SK-N-SH (cell line): Measurements from ENCODE around the gene SPATA6. TPM values are rescaled to one million over a fixed set of nuclear protein-coding genes. Genes with fewer than 3 reads are reported as not detected.
"Not testable (repeated sequence)": the region's sequence is repeated elsewhere in the genome, so short reads cannot be mapped to it uniquely, and the experiment has no call there.

Source experiments
- CTCF ChIA-PET: fragments of 300-600, 350-600 bp; formaldehyde crosslinking; extraction: SDS; loops from one replicate; lab custom pipeline; 2021; lab: Yijun Ruan, JAX
- POLR2A ChIA-PET: fragments of 350-600 bp; sonication (Branson Sonifier 250); formaldehyde crosslinking; extraction: SDS; loops from one replicate; lab custom pipeline; 2020; ENCODE audit warnings: antibody characterized with exemption, inconsistent platforms; lab: Yijun Ruan, JAX
- DNase-seq: peaks from one replicate; pipeline ENCODE4 v3.0.0; 2012
- H2AFZ ChIP-seq: fragments of 200-600 bp; sonication (generic); 2 replicates; pipeline ENCODE4 v1.8.1; 2016; ENCODE audit warnings: antibody characterized with exemption, mild to moderate bottlenecking, low read depth
- H3F3A ChIP-seq: fragments of 200-600 bp; sonication (generic); replicated peaks from 2 replicates; pipeline ENCODE3; 2016; ENCODE audit warnings: antibody characterized with exemption, mild to moderate bottlenecking; ENCODE audit not compliant: insufficient read depth
- H3K27ac ChIP-seq, 2 experiments: fragments of 200-500 bp in 1 of 2; fragments of 200-600 bp in 1 of 2; sonication (Bioruptor generic) in 1 of 2; sonication (generic), shearing (Covaris generic) in 1 of 2; 2 replicates each; pipeline versions ENCODE4 v1.5.1 to v1.6.1; 2014 to 2016; ENCODE audit warnings: low read depth in 2 of 2, inconsistent platforms in 1 of 2, low read length in 1 of 2, mild to moderate bottlenecking in 1 of 2, mixed read lengths in 1 of 2
- H3K27me3 ChIP-seq: fragments of 200-600 bp; sonication (generic), shearing (Covaris generic); 2 replicates; pipeline ENCODE4 v1.6.1; 2016; ENCODE audit warnings: mixed run types; ENCODE audit not compliant: insufficient read depth
- H3K36me3 ChIP-seq, 2 experiments: fragments of 200-500 bp in 1 of 2; fragments of 200-600 bp in 1 of 2; sonication (Bioruptor generic) in 1 of 2; sonication (generic) in 1 of 2; replicated peaks in 1 of 2; 2 replicates each; pipeline versions ENCODE3 to v1.5.1; 2014 to 2016; ENCODE audit warnings: low read length in 1 of 2, mild to moderate bottlenecking in 1 of 2; ENCODE audit not compliant: insufficient read depth in 2 of 2, control insufficient read depth in 1 of 2
- H3K4me1 ChIP-seq, 2 experiments: fragments of 200-500 bp in 1 of 2; fragments of 200-600 bp in 1 of 2; sonication (Bioruptor generic) in 1 of 2; sonication (generic), shearing (Covaris generic) in 1 of 2; 2 replicates each; pipeline versions ENCODE4 v1.5.1 to v1.6.1; 2014 to 2016; ENCODE audit warnings: low read depth in 1 of 2, low read length in 1 of 2, mixed run types in 1 of 2; ENCODE audit not compliant: insufficient read depth in 2 of 2, control insufficient read depth in 1 of 2
- H3K4me2 ChIP-seq: fragments of 200-600 bp; sonication (generic), shearing (Covaris generic); 2 replicates; pipeline ENCODE4 v1.6.1; 2017; ENCODE audit warnings: mixed run types
- H3K4me3 ChIP-seq, 2 experiments: fragments of 200-500 bp in 1 of 2; fragments of 200-600 bp in 1 of 2; sonication (Bioruptor generic) in 1 of 2; sonication (generic), shearing (Covaris generic) in 1 of 2; 2 replicates each; pipeline versions ENCODE4 v1.5.1 to v1.8.1; 2014 to 2016; ENCODE audit warnings: low read depth in 2 of 2, inconsistent platforms in 1 of 2, low read length in 1 of 2, mild to moderate bottlenecking in 1 of 2, mixed read lengths in 1 of 2, moderate library complexity in 1 of 2
- H3K79me2 ChIP-seq: fragments of 200-600 bp; sonication (generic); 2 replicates; pipeline ENCODE4 v1.8.1; 2017; ENCODE audit warnings: mild to moderate bottlenecking; ENCODE audit not compliant: insufficient read depth
- H3K9ac ChIP-seq: fragments of 200-600 bp; sonication (generic); 2 replicates; pipeline ENCODE4 v1.6.1; 2017; ENCODE audit warnings: mixed run types
- H3K9me2 ChIP-seq: fragments of 200-600 bp; sonication (generic); 2 replicates; pipeline ENCODE4 v1.6.1; 2017; ENCODE audit warnings: mixed run types
- H3K9me3 ChIP-seq: fragments of 200-600 bp; sonication (generic); 2 replicates; pipeline ENCODE4 v1.6.1; 2017; ENCODE audit warnings: mixed run types, mild to moderate bottlenecking, moderate library complexity
- H4K20me1 ChIP-seq: fragments of 200-600 bp; sonication (generic); 2 replicates; pipeline ENCODE4 v1.6.1; 2017; ENCODE audit warnings: mild to moderate bottlenecking, mixed run types; ENCODE audit not compliant: insufficient read depth
- ELF1 ChIP-seq: IDR thresholded peaks from 2 replicates; pipeline ENCODE4 v1.4.0; 2012
- EP300 ChIP-seq, 2 experiments: IDR thresholded peaks; 2 replicates each; pipeline versions ENCODE4 v1.4.0 to v1.6.1; 2012; ENCODE audit warnings: borderline replicate concordance in 1 of 2, low read depth in 1 of 2, low read length in 1 of 2
- FOXJ3 ChIP-seq: sonication (generic); formaldehyde crosslinking; IDR thresholded peaks from 2 replicates; pipeline ENCODE4 v1.5.1; 2020; ENCODE audit warnings: mild to moderate bottlenecking, missing genetic modification reagents
- JUND ChIP-seq: IDR thresholded peaks from 2 replicates; pipeline ENCODE4 v1.4.0; 2012
- MXI1 ChIP-seq: IDR thresholded peaks from 2 replicates; pipeline ENCODE4 v1.6.1; 2012; ENCODE audit warnings: mild to moderate bottlenecking, low read depth, low read length, improper control_type of control experiment
- POLR2AphosphoS5 ChIP-seq: IDR thresholded peaks from 2 replicates; pipeline ENCODE4 v1.6.1; 2012; ENCODE audit warnings: low read depth, low read length
- RAD21 ChIP-seq: IDR thresholded peaks from 2 replicates; pipeline ENCODE4 v1.6.1; 2012; ENCODE audit warnings: mild to moderate bottlenecking, low read length
- RFX5 ChIP-seq: IDR thresholded peaks from 2 replicates; pipeline ENCODE4 v1.6.1; 2012; ENCODE audit warnings: mild to moderate bottlenecking, improper control_type of control experiment, low read length
- RXRA ChIP-seq: IDR thresholded peaks from 2 replicates; pipeline ENCODE4 v1.4.0; 2012; ENCODE audit warnings: low read depth, mild to moderate bottlenecking, borderline replicate concordance
- SIN3A ChIP-seq: IDR thresholded peaks from 2 replicates; pipeline ENCODE4 v1.6.1; 2012; ENCODE audit warnings: low read depth, mild to moderate bottlenecking, low read length, moderate library complexity, borderline replicate concordance
- SMC3 ChIP-seq: IDR thresholded peaks from 2 replicates; pipeline ENCODE4 v1.6.1; 2012; ENCODE audit warnings: low read depth, low read length, improper control_type of control experiment
- TEAD4 ChIP-seq: IDR thresholded peaks from 2 replicates; pipeline ENCODE4 v1.4.0; 2012; ENCODE audit warnings: mild to moderate bottlenecking, borderline replicate concordance; ENCODE audit not compliant: insufficient read depth
- USF2 ChIP-seq: fragments of 150-350 bp; IDR thresholded peaks from 2 replicates; pipeline ENCODE4 v1.6.1; 2017; ENCODE audit warnings: antibody characterized with exemption, low read length, low read depth, borderline replicate concordance
- WGBS: methylation state at CpG from one replicate; pipeline ENCODE4 v1.1.6; 2017; ENCODE audit warnings: low lambda C conversion rate; 5-methylcytosine and 5-hydroxymethylcytosine counted together
- polyA plus RNA-seq, 3 experiments: library from polyadenylated mRNA; depleted of rRNA; stranded (reverse); fragments of >200 nt; gene quantifications; 2 replicates each; pipeline ENCODE4 v1.2.3, GENCODE V29; 2012
- TF ChIP-seq, protein P1 (sequence below): IDR thresholded peaks from 2 replicates; pipeline ENCODE4; 2012
- TF ChIP-seq, protein P2 (sequence below): IDR thresholded peaks from 2 replicates; pipeline ENCODE4 v1.6.1; 2012; ENCODE audit warnings: mild to moderate bottlenecking, low read depth, low read length, moderate library complexity
- TF ChIP-seq, protein P3 (sequence below): IDR thresholded peaks from 2 replicates; pipeline ENCODE4 v1.4.0; 2012; ENCODE audit warnings: low read depth, borderline replicate concordance

The SPATA6 gene
- polyA plus RNA-seq, 1 of the 3 experiments (the other 2 are of a cell fraction): 2.4 TPM

- no peaks in the 10 kb centered on the region for H4K20me1 ChIP-seq
- no peak overlapping the region for H3K9ac ChIP-seq
- H3K79me2 ChIP-seq: no peaks in the 10 kb centered on the region
- no peaks in the 10 kb centered on the region for H3K9me2 ChIP-seq
- no peak overlapping the region for H2AFZ ChIP-seq
- ChIA-PET POLR2A (no interaction called here), CTCF (interaction anchor here (1.8 kb wide), 1 partner anchor 32 kb away, joined by 4 read pairs; no protein-coding TSS in a partner anchor)
- no peak overlapping the region for H3K4me2 ChIP-seq
- H3K36me3 ChIP-seq: peaks cover 0 to 8% of the 10 kb centered on the region in 2 experiments
- no peaks in the 10 kb centered on the region for H3K27me3 ChIP-seq
- no peak overlapping the region for H3K4me3 ChIP-seq
- no peaks in the 10 kb centered on the region for H3K4me1 ChIP-seq
- WGBS: 37% methylated on average over 5 of the region's 7 CpGs
- no peak for DNase-seq
- TF ChIP-seq JUND: no peak
- TF ChIP-seq TEAD4: no peak
- TF ChIP-seq MXI1: no peak
- TF ChIP-seq ELF1: no peak
- TF ChIP-seq, protein P1, sequence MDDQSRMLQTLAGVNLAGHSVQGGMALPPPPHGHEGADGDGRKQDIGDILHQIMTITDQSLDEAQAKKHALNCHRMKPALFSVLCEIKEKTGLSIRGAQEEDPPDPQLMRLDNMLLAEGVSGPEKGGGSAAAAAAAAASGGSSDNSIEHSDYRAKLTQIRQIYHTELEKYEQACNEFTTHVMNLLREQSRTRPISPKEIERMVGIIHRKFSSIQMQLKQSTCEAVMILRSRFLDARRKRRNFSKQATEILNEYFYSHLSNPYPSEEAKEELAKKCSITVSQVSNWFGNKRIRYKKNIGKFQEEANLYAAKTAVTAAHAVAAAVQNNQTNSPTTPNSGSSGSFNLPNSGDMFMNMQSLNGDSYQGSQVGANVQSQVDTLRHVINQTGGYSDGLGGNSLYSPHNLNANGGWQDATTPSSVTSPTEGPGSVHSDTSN: no peak
- TF ChIP-seq FOXJ3: no peak
- no peak for TF ChIP-seq RFX5
- TF ChIP-seq SMC3: no peak
- TF ChIP-seq POLR2AphosphoS5: no peak
- TF ChIP-seq USF2: no peak
- TF ChIP-seq RXRA: no peak
- no peak for TF ChIP-seq EP300 (IDR thresholded peaks at IDR 0.05; ENCODE audit: borderline replicate concordance in 1 of 2, low read depth in 1 of 2, low read length in 1 of 2)
- TF ChIP-seq, protein P2, sequence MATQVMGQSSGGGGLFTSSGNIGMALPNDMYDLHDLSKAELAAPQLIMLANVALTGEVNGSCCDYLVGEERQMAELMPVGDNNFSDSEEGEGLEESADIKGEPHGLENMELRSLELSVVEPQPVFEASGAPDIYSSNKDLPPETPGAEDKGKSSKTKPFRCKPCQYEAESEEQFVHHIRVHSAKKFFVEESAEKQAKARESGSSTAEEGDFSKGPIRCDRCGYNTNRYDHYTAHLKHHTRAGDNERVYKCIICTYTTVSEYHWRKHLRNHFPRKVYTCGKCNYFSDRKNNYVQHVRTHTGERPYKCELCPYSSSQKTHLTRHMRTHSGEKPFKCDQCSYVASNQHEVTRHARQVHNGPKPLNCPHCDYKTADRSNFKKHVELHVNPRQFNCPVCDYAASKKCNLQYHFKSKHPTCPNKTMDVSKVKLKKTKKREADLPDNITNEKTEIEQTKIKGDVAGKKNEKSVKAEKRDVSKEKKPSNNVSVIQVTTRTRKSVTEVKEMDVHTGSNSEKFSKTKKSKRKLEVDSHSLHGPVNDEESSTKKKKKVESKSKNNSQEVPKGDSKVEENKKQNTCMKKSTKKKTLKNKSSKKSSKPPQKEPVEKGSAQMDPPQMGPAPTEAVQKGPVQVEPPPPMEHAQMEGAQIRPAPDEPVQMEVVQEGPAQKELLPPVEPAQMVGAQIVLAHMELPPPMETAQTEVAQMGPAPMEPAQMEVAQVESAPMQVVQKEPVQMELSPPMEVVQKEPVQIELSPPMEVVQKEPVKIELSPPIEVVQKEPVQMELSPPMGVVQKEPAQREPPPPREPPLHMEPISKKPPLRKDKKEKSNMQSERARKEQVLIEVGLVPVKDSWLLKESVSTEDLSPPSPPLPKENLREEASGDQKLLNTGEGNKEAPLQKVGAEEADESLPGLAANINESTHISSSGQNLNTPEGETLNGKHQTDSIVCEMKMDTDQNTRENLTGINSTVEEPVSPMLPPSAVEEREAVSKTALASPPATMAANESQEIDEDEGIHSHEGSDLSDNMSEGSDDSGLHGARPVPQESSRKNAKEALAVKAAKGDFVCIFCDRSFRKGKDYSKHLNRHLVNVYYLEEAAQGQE: no peak
- TF ChIP-seq, protein P3, sequence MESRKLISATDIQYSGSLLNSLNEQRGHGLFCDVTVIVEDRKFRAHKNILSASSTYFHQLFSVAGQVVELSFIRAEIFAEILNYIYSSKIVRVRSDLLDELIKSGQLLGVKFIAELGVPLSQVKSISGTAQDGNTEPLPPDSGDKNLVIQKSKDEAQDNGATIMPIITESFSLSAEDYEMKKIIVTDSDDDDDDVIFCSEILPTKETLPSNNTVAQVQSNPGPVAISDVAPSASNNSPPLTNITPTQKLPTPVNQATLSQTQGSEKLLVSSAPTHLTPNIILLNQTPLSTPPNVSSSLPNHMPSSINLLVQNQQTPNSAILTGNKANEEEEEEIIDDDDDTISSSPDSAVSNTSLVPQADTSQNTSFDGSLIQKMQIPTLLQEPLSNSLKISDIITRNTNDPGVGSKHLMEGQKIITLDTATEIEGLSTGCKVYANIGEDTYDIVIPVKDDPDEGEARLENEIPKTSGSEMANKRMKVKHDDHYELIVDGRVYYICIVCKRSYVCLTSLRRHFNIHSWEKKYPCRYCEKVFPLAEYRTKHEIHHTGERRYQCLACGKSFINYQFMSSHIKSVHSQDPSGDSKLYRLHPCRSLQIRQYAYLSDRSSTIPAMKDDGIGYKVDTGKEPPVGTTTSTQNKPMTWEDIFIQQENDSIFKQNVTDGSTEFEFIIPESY: no peak
- no peak for TF ChIP-seq RAD21
- TF ChIP-seq SIN3A: no peak
- H3F3A ChIP-seq: no peaks in the 10 kb centered on the region
- H3K27ac ChIP-seq: no peak overlapping the region
- H3K9me3 ChIP-seq: peaks cover 6% of the 10 kb centered on the region; the same call in 1 of the 2 replicates
Measured at GRCh38 chr1:48329486-48329885, 142.5 kb downstream of the SPATA6 start.

DNA sequence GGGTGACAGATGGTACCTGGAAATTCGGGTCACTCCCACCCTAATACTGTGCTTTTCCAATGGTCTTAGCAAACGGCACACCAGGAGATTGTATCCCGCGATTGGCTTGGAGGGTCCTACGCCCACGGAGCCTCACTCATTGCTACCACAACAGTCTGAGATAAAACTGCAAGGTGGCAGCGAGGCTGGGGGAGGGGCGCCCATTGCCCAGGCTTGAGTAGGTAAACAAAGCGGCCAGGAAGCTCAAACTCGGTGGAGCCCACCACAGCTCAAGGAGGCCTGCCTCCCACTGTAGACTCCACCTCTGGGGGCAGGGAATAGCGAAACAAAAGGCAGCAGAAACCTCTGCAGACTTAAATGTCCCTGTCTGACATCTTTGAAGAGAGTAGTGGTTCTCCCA, 160.2 kb downstream of the SPATA6 start:
- H3K4me1 ChIP-seq, POLR2A ChIA-PET, H4K20me1 ChIP-seq, H3K27me3 ChIP-seq, H3K4me3 ChIP-seq, H3F3A ChIP-seq, H3K79me2 ChIP-seq, H3K36me3 ChIP-seq, H3K9ac ChIP-seq, H3K9me2 ChIP-seq, H3K27ac ChIP-seq, DNase-seq, H3K4me2 ChIP-seq, H2AFZ ChIP-seq, H3K9me3 ChIP-seq: not testable (repeated sequence)
- 76% methylated on average over 6 of the region's 11 CpGs for WGBS
- CTCF ChIA-PET: interaction anchor here (1.3 kb wide), 1 partner anchor 9 kb away, joined by 3 read pairs; no protein-coding TSS in a partner anchor
